ENCODE measurements around the gene SMIM27.

- TF ChIP-seq SP1 (IDR thresholded peaks at IDR 0.05), result no peak
- no peak for TF ChIP-seq TARDBP (IDR thresholded peaks at IDR 0.05)
- TF ChIP-seq PKNOX1 (IDR thresholded peaks at IDR 0.05), result peak; percentile 71
- no peak for TF ChIP-seq NFRKB (IDR thresholded peaks at IDR 0.05)
- TF ChIP-seq FOXA1 (IDR thresholded peaks at IDR 0.05), result no peak
- no peak for TF ChIP-seq FOXM1 (IDR thresholded peaks at IDR 0.05; ENCODE audit: borderline replicate concordance)
- no peak; the same call in 1 of the 2 replicates for TF ChIP-seq ZNF384 (IDR thresholded peaks at IDR 0.05)
- no peak; the same call in 1 of the 2 replicates for TF ChIP-seq FOXK2 (IDR thresholded peaks at IDR 0.05)
- no peak for TF ChIP-seq LEF1 (IDR thresholded peaks at IDR 0.05; ENCODE audit: borderline replicate concordance)
- no peak for TF ChIP-seq BHLHE40 (IDR thresholded peaks at IDR 0.05; ENCODE audit: borderline replicate concordance)
- TF ChIP-seq SUZ12 (IDR thresholded peaks at IDR 0.05), result no peak
- TF ChIP-seq L3MBTL2 (conservative IDR thresholded peaks at IDR 0.05), result 0 out of 2 replicates have a peak, but pooled peaks have one; percentile 22
- no peak for TF ChIP-seq HDGF (IDR thresholded peaks at IDR 0.05; ENCODE audit: borderline replicate concordance)
- TF ChIP-seq ELF4 (IDR thresholded peaks at IDR 0.05), result no peak
These were observed 26.0 kb upstream of the SMIM27 start, which contains the start of gene RIGI for GRCh38 chr9:32526041-32526706.

All from HEK293T (cell line).